NCI-H2171 treated with DMSO at 0.1 percent for 48 hours (cell line): ENCODE results near the gene RAPGEFL1.
A peak's percentile ranks its signal among the peaks of the same experiment; 100 is the strongest.
"Not testable (repeated sequence)": the region's sequence is repeated elsewhere in the genome, so short reads cannot be mapped to it uniquely, and the experiment has no call there.

Experiments used
- DNase-seq: peaks from one replicate; lab custom pipeline; 2025; lab: John Stamatoyannopoulos, UW

Gene RAPGEFL1

GRCh38 chr17:40174514-40174913 lies 2.8 kb upstream of the RAPGEFL1 start:
- no peak for DNase-seq

GRCh38 chr17:40175928-40176753 lies 1.1 kb upstream of the RAPGEFL1 start:
- peak; percentile 84 for DNase-seq

- DNase-seq = peak; percentile 97
Measured at GRCh38 chr17:40176754-40177110, 538 bp upstream of the RAPGEFL1 start.

- peak; percentile 32 for DNase-seq
Measured at GRCh38 chr17:40178021-40178601, 841 bp downstream of the RAPGEFL1 start.

- DNase-seq = no peak
Measured at GRCh38 chr17:40178660-40179059, 1.4 kb downstream of the RAPGEFL1 start.

GRCh38 chr17:40179923-40180659 lies 2.8 kb downstream of the RAPGEFL1 start:
- peak; percentile 29 for DNase-seq

- peak; percentile 36 for DNase-seq
Measured at GRCh38 chr17:40180694-40181093, 3.4 kb downstream of the RAPGEFL1 start.

GRCh38 chr17:40181205-40181604 lies 3.9 kb downstream of the RAPGEFL1 start:
- no peak for DNase-seq

- no peak for DNase-seq
Measured at GRCh38 chr17:40182606-40183005, 5.3 kb downstream of the RAPGEFL1 start.

GRCh38 chr17:40187238-40187637 lies 10.0 kb downstream of the RAPGEFL1 start:
- DNase-seq = no peak

GRCh38 chr17:40188694-40189093 lies 11.4 kb downstream of the RAPGEFL1 start:
- DNase-seq = no peak

GRCh38 chr17:40190197-40191021 lies 13.1 kb downstream of the RAPGEFL1 start:
- no peak for DNase-seq

- DNase-seq = no peak
Measured at GRCh38 chr17:40191237-40192208, 14.3 kb downstream of the RAPGEFL1 start.

GRCh38 chr17:40192961-40193360 lies 15.7 kb downstream of the RAPGEFL1 start:
- no peak for DNase-seq

GRCh38 chr17:40194821-40195220 lies 17.6 kb downstream of the RAPGEFL1 start:
- DNase-seq = no peak

- DNase-seq = no peak
Measured at GRCh38 chr17:40197550-40197949, 20.3 kb downstream of the RAPGEFL1 start.

GRCh38 chr17:40197965-40198456 lies 20.7 kb downstream of the RAPGEFL1 start:
- DNase-seq = not testable (repeated sequence)

GRCh38 chr17:40198576-40198975 lies 21.3 kb downstream of the RAPGEFL1 start:
- DNase-seq = no peak

GRCh38 chr17:40203131-40203530 lies 25.9 kb downstream of the RAPGEFL1 start:
- DNase-seq = no peak

GRCh38 chr17:40206193-40206592 lies 28.9 kb downstream of the RAPGEFL1 start:
- DNase-seq = not testable (repeated sequence)
